ENCODE data around the gene AKNA.

Gene AKNA

GRCh38 chr9:114369216-114370130 lies 18.3 kb downstream of the AKNA start:
- TF ChIP-seq SIN3A (IDR thresholded peaks at IDR 0.05; ENCODE audit: borderline replicate concordance, insufficient read depth, low read length) (no peak), FOXP2 (optimal IDR thresholded peaks at IDR 0.05; ENCODE audit: borderline replicate concordance, extremely low read depth, extremely low read length, insufficient read depth) (no peak), REST (IDR thresholded peaks at IDR 0.05; ENCODE audit: insufficient read depth in 1 of 2, low read depth in 2 of 2, low read length in 2 of 2) (no peak), POLR2AphosphoS5 (IDR thresholded peaks at IDR 0.05; ENCODE audit: low read depth, low read length) (no peak), TAF1 (IDR thresholded peaks at IDR 0.05; ENCODE audit: borderline replicate concordance, insufficient read depth, low read length) (no peak)

- no peak for TF ChIP-seq SIN3A (IDR thresholded peaks at IDR 0.05; ENCODE audit: borderline replicate concordance, insufficient read depth, low read length)
- no peak for TF ChIP-seq TAF1 (IDR thresholded peaks at IDR 0.05; ENCODE audit: borderline replicate concordance, insufficient read depth, low read length)
- TF ChIP-seq REST (IDR thresholded peaks at IDR 0.05; ENCODE audit: insufficient read depth in 1 of 2, low read depth in 2 of 2, low read length in 2 of 2): no peak
- TF ChIP-seq POLR2AphosphoS5 (IDR thresholded peaks at IDR 0.05; ENCODE audit: low read depth, low read length): no peak
- no peak for TF ChIP-seq FOXP2 (optimal IDR thresholded peaks at IDR 0.05; ENCODE audit: borderline replicate concordance, extremely low read depth, extremely low read length, insufficient read depth)
Observed at GRCh38 chr9:114367772-114368569, 19.8 kb downstream of the AKNA start.

- TF ChIP-seq POLR2AphosphoS5 (IDR thresholded peaks at IDR 0.05; ENCODE audit: low read depth, low read length) (no peak), FOXP2 (optimal IDR thresholded peaks at IDR 0.05; ENCODE audit: borderline replicate concordance, extremely low read depth, extremely low read length, insufficient read depth) (no peak), TAF1 (IDR thresholded peaks at IDR 0.05; ENCODE audit: borderline replicate concordance, insufficient read depth, low read length) (no peak), REST (IDR thresholded peaks at IDR 0.05; ENCODE audit: insufficient read depth in 1 of 2, low read depth in 2 of 2, low read length in 2 of 2) (no peak), SIN3A (IDR thresholded peaks at IDR 0.05; ENCODE audit: borderline replicate concordance, insufficient read depth, low read length) (no peak)
Observed at GRCh38 chr9:114367366-114367765, 20.4 kb downstream of the AKNA start.

GRCh38 chr9:114366334-114367128 lies 21.3 kb downstream of the AKNA start:
- no peak for TF ChIP-seq FOXP2 (optimal IDR thresholded peaks at IDR 0.05; ENCODE audit: borderline replicate concordance, extremely low read depth, extremely low read length, insufficient read depth)
- no peak for TF ChIP-seq TAF1 (IDR thresholded peaks at IDR 0.05; ENCODE audit: borderline replicate concordance, insufficient read depth, low read length)
- no peak for TF ChIP-seq POLR2AphosphoS5 (IDR thresholded peaks at IDR 0.05; ENCODE audit: low read depth, low read length)
- TF ChIP-seq SIN3A (IDR thresholded peaks at IDR 0.05; ENCODE audit: borderline replicate concordance, insufficient read depth, low read length): no peak
- TF ChIP-seq REST (IDR thresholded peaks at IDR 0.05; ENCODE audit: insufficient read depth in 1 of 2, low read depth in 2 of 2, low read length in 2 of 2): no peak

All from PFSK-1 (cell line).